Liver (tissue), 9 donors: ENCODE results near the gene CCDC9B. TPM values are rescaled to one million over a fixed set of nuclear protein-coding genes. Genes with fewer than 3 reads are reported as not detected.

Experiments
- DNase-seq: peaks from one replicate; pipeline ENCODE4 v3.0.0-alpha.2; 2017; ENCODE audit warnings: low spot score
- H3K27ac ChIP-seq, 2 donors: one replicate each; pipeline ENCODE4 v1.7.0; 2013; ENCODE audit warnings: inconsistent platforms in 2 of 2, low read length in 2 of 2, control low read depth in 1 of 2, low read depth in 1 of 2, mild to moderate bottlenecking in 1 of 2
- H3K27me3 ChIP-seq, 4 donors: one replicate each; pipeline versions ENCODE4 v1.6.1 to v1.7.0; 2013; ENCODE audit warnings: low read length in 3 of 4, inconsistent platforms in 1 of 4, mild to moderate bottlenecking in 1 of 4, moderate library complexity in 1 of 4; ENCODE audit not compliant: control insufficient read depth in 4 of 4, insufficient read depth in 4 of 4
- H3K36me3 ChIP-seq, 4 donors: one replicate each; pipeline versions ENCODE4 v1.6.1 to v1.7.0; 2013; ENCODE audit warnings: low read length in 3 of 4, mild to moderate bottlenecking in 3 of 4, low read depth in 1 of 4, moderate library complexity in 1 of 4; ENCODE audit not compliant: control insufficient read depth in 4 of 4, insufficient read depth in 3 of 4
- H3K4me1 ChIP-seq, 4 donors: one replicate each; pipeline versions ENCODE4 v1.6.1 to v1.7.0; 2013; ENCODE audit warnings: low read length in 3 of 4, mild to moderate bottlenecking in 3 of 4, moderate library complexity in 1 of 4; ENCODE audit not compliant: control insufficient read depth in 4 of 4, insufficient read depth in 4 of 4
- H3K4me3 ChIP-seq, 3 donors: one replicate each; pipeline versions ENCODE4 v1.6.1 to v1.7.0; 2013; ENCODE audit warnings: low read length in 3 of 3, control low read depth in 1 of 3, low read depth in 1 of 3, mild to moderate bottlenecking in 1 of 3
- H3K9ac ChIP-seq, 2 donors: one replicate each; pipeline ENCODE4 v1.7.0; 2013; ENCODE audit warnings: low read length in 2 of 2, mild to moderate bottlenecking in 2 of 2, moderate library complexity in 2 of 2, control low read depth in 1 of 2, low read depth in 1 of 2
- H3K9me3 ChIP-seq, 4 donors: one replicate each; pipeline versions ENCODE4 v1.6.1 to v1.7.0; 2013; ENCODE audit warnings: low read length in 3 of 4; ENCODE audit not compliant: control insufficient read depth in 4 of 4
- ATF3 ChIP-seq: IDR thresholded peaks from 2 replicates; pipeline ENCODE4 v1.6.1; 2016; ENCODE audit warnings: antibody characterized with exemption
- CTCF ChIP-seq: fragments of 150-350 bp; IDR thresholded peaks from 2 replicates; pipeline ENCODE4 v1.5.1; 2017; ENCODE audit warnings: improper control_type of control experiment, low read depth, low read length; ENCODE audit not compliant: missing input control
- EGR1 ChIP-seq, 2 donors: IDR thresholded peaks; 2 replicates each; pipeline ENCODE4 v1.6.1; 2016 to 2018; ENCODE audit warnings: antibody characterized with exemption in 2 of 2, low read depth in 2 of 2
- FOXA1 ChIP-seq: IDR thresholded peaks from 2 replicates; pipeline ENCODE4 v1.6.1; 2016; ENCODE audit warnings: antibody characterized with exemption
- FOXA2 ChIP-seq: IDR thresholded peaks from 2 replicates; pipeline ENCODE4 v1.6.1; 2016; ENCODE audit warnings: antibody characterized with exemption
- GABPA ChIP-seq, 2 donors: IDR thresholded peaks in 1 of 2; conservative IDR thresholded peaks in 1 of 2; 2 replicates each; pipeline ENCODE4 v1.6.1; 2016; ENCODE audit warnings: antibody characterized with exemption in 2 of 2, mild to moderate bottlenecking in 1 of 2, moderate library complexity in 1 of 2
- HNF4A ChIP-seq, 2 donors: conservative IDR thresholded peaks; 2 replicates each; pipeline ENCODE4 v1.6.1; 2016; ENCODE audit warnings: antibody characterized with exemption in 2 of 2, mild to moderate bottlenecking in 2 of 2
- HNF4G ChIP-seq: IDR thresholded peaks from 2 replicates; pipeline ENCODE4 v1.6.1; 2016; ENCODE audit warnings: antibody characterized with exemption
- JUND ChIP-seq, 2 donors: IDR thresholded peaks; 2 replicates each; pipeline ENCODE4 v1.6.1; 2016; ENCODE audit warnings: antibody characterized with exemption in 2 of 2
- MAX ChIP-seq: IDR thresholded peaks from 2 replicates; pipeline ENCODE4 v1.6.1; 2016; ENCODE audit warnings: antibody characterized with exemption
- NR2F2 ChIP-seq: IDR thresholded peaks from 2 replicates; pipeline ENCODE4 v1.6.1; 2016; ENCODE audit warnings: antibody characterized with exemption
- RAD21 ChIP-seq, 2 donors: IDR thresholded peaks; 2 replicates each; pipeline ENCODE4 v1.6.1; 2016; ENCODE audit warnings: antibody characterized with exemption in 2 of 2, mild to moderate bottlenecking in 2 of 2
- REST ChIP-seq: IDR thresholded peaks from 2 replicates; pipeline ENCODE4 v1.6.1; 2016; ENCODE audit warnings: antibody characterized with exemption, mild to moderate bottlenecking
- RXRA ChIP-seq, 2 donors: IDR thresholded peaks; 2 replicates each; pipeline ENCODE4 v1.6.1; 2017 to 2018; ENCODE audit warnings: antibody characterized with exemption in 2 of 2, mild to moderate bottlenecking in 1 of 2
- SP1 ChIP-seq: IDR thresholded peaks from 2 replicates; pipeline ENCODE4 v1.6.1; 2018; ENCODE audit warnings: antibody characterized with exemption, mild to moderate bottlenecking
- TAF1 ChIP-seq: conservative IDR thresholded peaks from 2 replicates; pipeline ENCODE4 v1.6.1; 2016; ENCODE audit warnings: antibody characterized with exemption, mild to moderate bottlenecking
- YY1 ChIP-seq: IDR thresholded peaks from 2 replicates; pipeline ENCODE4 v1.6.1; 2016; ENCODE audit warnings: antibody characterized with exemption, mild to moderate bottlenecking
- ZBTB33 ChIP-seq: IDR thresholded peaks from 2 replicates; pipeline ENCODE4 v1.6.1; 2016; ENCODE audit warnings: antibody characterized with exemption
- WGBS: extraction: QIAGEN DNeasy Blood & Tissue Kit; methylation state at CpG from one replicate; pipeline ENCODE4 v1.1.7; 2013; 5-methylcytosine and 5-hydroxymethylcytosine counted together
- polyA plus RNA-seq, 2 donors: library from polyadenylated mRNA; stranded (reverse) in 1 of 2; unstranded in 1 of 2; fragments of 200-250 nt in 1 of 2; fragments of >200 nt in 1 of 2; fragmentation: Nextera tagmentation in 1 of 2; extraction: Ambion mirVana in 1 of 2; gene quantifications; one replicate each; pipeline versions ENCODE4 v1.2.1 to v1.2.3, GENCODE V29; 2013 to 2015
- total RNA-seq, 2 donors: library from RNA; depleted of rRNA; stranded (reverse); fragments of >200 nt; gene quantifications; one replicate each; pipeline ENCODE4 v1.2.3, GENCODE V29; 2014
- donor health status: healthy.
- donor health status: healthy.
- donor health status: healthy.
- donor health status: healthy.
- donor health status: healthy.

The CCDC9B gene
- total and polyA plus RNA-seq, 4 donors: 0.43 to 4.4 (median 0.73) TPM

GRCh38 chr15:40388941-40389823 lies 48.4 kb upstream of the CCDC9B start:
- Histone ChIP-seq H3K27ac (peak overlapping the region; percentile 15 to 55), H3K36me3 (peaks cover 5 to 12% (median 9%) of the 10 kb centered on the region in 4 donors), H3K27me3 (no peaks in the 10 kb centered on the region), H3K9ac (no peak overlapping the region), H3K4me1 (peaks cover 4 to 9% (median 7%) of the 10 kb centered on the region in 4 donors), H3K9me3 (no peaks in the 10 kb centered on the region), H3K4me3 (no peak overlapping the region)
- WGBS: 60% methylated on average over 13 of the region's 13 CpGs
- peak; percentile 65 for TF ChIP-seq ZBTB33
- peak; percentile 61 for TF ChIP-seq SP1
- TF ChIP-seq HNF4A (conservative IDR thresholded peaks at IDR 0.05): peak; percentile 58 to 81
- peak; percentile 70 for TF ChIP-seq FOXA2
- TF ChIP-seq NR2F2: no peak
- peak; percentile 15 for TF ChIP-seq ATF3
- peak in 1 of 2 donors; percentile 57 for TF ChIP-seq JUND (IDR thresholded peaks at IDR 0.05)
- TF ChIP-seq FOXA1: no peak
- no peak for TF ChIP-seq TAF1
- no peak for TF ChIP-seq CTCF
- peak; percentile 68 for TF ChIP-seq REST
- peak; percentile 58 for TF ChIP-seq MAX
- TF ChIP-seq RAD21 (IDR thresholded peaks at IDR 0.05): peak in 1 of 2 donors; percentile 26
- peak; percentile 60 for TF ChIP-seq YY1
- no peak for TF ChIP-seq EGR1 (IDR thresholded peaks at IDR 0.05; ENCODE audit: low read depth in 2 of 2)
- TF ChIP-seq HNF4G: no peak
- TF ChIP-seq GABPA (IDR thresholded peaks at IDR 0.05 in 1 of 2, conservative IDR thresholded peaks at IDR 0.05 in 1 of 2): peak in 1 of 2 donors; percentile 66
- TF ChIP-seq RXRA (IDR thresholded peaks at IDR 0.05): peak; percentile 57 to 85
- DNase-seq: no peak
